ENCODE results near the gene ERRFI1. TPM values are rescaled to one million over a fixed set of nuclear protein-coding genes. Genes with fewer than 3 reads are reported as not detected.

The ERRFI1 gene
- total RNA-seq, 2 experiments from 2014 or later, result not detected

DNA sequence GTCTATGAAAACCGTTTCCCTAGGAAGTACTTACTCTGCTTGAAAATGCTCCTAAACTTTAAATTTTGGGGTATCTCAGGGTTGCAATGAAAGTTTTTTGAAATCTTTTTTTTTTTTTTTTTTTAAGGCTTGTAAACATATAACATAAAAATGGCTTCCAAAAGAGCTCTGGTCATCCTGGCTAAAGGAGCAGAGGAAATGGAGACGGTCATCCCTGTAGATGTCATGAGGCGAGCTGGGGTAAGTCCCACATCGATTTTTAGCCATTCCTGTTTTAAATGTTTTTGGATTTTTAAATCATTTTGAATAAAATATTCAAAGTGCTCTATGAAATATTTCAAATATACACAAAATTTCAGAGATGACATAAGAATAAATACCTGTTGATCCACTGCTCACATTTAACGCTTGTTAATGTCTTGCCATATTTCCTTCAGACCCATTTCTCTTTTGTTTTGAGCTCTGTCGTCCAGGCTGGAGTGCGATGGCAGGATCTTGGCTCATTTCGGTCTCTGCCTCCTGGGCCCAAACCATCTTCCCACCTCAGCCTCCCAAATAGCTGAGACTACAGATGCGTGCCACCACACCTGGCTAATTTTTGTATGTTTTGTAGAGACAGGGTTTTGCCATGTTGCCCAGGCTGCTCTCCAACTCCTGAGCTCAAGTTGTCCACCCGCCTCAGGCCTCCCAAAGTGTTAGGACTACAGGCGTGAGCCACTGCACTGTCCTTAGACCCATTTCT, 63.3 kb downstream of the ERRFI1 start:
- CTCF ChIA-PET (ENCODE audit: unreplicated experiment), result interaction anchor here (0.6 kb wide), 1 partner anchor 31 kb away, joined by 3 read pairs; no protein-coding TSS in a partner anchor
- BruUV-seq (replicated peaks), result no TSS peak
- Histone ChIP-seq H3K9me3 (ENCODE audit: low read length) (no peaks in the 10 kb centered on the region), H3K9me2 (ENCODE audit: insufficient read depth, low read length) (no peaks in the 10 kb centered on the region), H3K4me3 (ENCODE audit: low read depth, low read length, poor library complexity, severe bottlenecking) (peak overlapping the region; percentile 84), H3K36me3 (ENCODE audit: insufficient read depth, low read length) (peaks cover 52% of the 10 kb centered on the region), H3K79me2 (ENCODE audit: insufficient read depth, low read depth, low read length) (peaks cover 45% of the 10 kb centered on the region), H3K4me2 (ENCODE audit: low read length) (peak overlapping the region; percentile 87), H3K4me1 (ENCODE audit: insufficient read depth, low read length, poor library complexity, severe bottlenecking) (peaks cover 38% of the 10 kb centered on the region), H3K27ac (ENCODE audit: low read depth, low read length, poor library complexity, severe bottlenecking) (peak overlapping the region; percentile 39), H2AFZ (ENCODE audit: low read length) (no peak overlapping the region), H4K20me1 (ENCODE audit: insufficient read depth, low read length) (peaks cover 6% of the 10 kb centered on the region; the same call in 1 of the 2 replicates)
- TF ChIP-seq EZH2phosphoT487 (IDR thresholded peaks at IDR 0.05; ENCODE audit: borderline replicate concordance, low read depth, low read length), result no peak
- TF ChIP-seq, protein P1, sequence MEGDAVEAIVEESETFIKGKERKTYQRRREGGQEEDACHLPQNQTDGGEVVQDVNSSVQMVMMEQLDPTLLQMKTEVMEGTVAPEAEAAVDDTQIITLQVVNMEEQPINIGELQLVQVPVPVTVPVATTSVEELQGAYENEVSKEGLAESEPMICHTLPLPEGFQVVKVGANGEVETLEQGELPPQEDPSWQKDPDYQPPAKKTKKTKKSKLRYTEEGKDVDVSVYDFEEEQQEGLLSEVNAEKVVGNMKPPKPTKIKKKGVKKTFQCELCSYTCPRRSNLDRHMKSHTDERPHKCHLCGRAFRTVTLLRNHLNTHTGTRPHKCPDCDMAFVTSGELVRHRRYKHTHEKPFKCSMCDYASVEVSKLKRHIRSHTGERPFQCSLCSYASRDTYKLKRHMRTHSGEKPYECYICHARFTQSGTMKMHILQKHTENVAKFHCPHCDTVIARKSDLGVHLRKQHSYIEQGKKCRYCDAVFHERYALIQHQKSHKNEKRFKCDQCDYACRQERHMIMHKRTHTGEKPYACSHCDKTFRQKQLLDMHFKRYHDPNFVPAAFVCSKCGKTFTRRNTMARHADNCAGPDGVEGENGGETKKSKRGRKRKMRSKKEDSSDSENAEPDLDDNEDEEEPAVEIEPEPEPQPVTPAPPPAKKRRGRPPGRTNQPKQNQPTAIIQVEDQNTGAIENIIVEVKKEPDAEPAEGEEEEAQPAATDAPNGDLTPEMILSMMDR (conservative IDR thresholded peaks at IDR 0.05; ENCODE audit: low read length), result no peak
- POLR2A ChIA-PET, result interaction anchor here (0.6 to 1.4 kb wide), 3 partner anchors 9 to 54 kb away, joined by 3 to 9 read pairs (median 3); no protein-coding TSS in a partner anchor
- intact Hi-C loops (cut with micrococcal nuclease; ENCODE audit: unreplicated experiment), result loop anchor here (5.0 kb wide), 1 partner anchor 191 kb away; the partner anchor contains the start of gene VAMP3
- DNase-seq (ENCODE audit: low spot score), result no peak

DNA sequence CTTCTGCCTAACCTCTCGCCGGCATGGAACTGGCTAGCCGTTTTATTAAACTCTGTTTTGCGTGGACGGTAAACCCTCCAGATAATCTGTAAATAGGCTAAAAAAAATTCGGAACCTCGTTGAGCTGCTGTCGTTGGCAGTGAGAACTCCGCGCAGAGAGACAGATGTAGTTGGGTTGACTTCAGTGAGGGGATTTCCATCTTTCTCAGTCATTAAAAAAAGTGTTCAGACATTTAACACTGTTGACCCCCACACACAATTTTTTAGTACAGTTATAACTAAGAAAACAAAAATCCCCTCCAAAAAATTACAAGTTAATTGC, 64.1 kb downstream of the ERRFI1 start:
- no peaks in the 10 kb centered on the region for H3K9me2 ChIP-seq (ENCODE audit: insufficient read depth, low read length)
- intact Hi-C loops (cut with micrococcal nuclease; ENCODE audit: unreplicated experiment), result loop anchor here (5.0 kb wide), 1 partner anchor 190 kb away; the partner anchor contains the start of gene VAMP3
- DNase-seq (ENCODE audit: low spot score), result no peak
- H3K9me3 ChIP-seq (ENCODE audit: low read length), result no peaks in the 10 kb centered on the region
- peak overlapping the region; percentile 39 for H3K27ac ChIP-seq (ENCODE audit: low read depth, low read length, poor library complexity, severe bottlenecking)
- CTCF ChIA-PET (ENCODE audit: unreplicated experiment), result no interaction called here
- H3K79me2 ChIP-seq (ENCODE audit: insufficient read depth, low read depth, low read length), result peaks cover 37% of the 10 kb centered on the region
- POLR2A ChIA-PET, result interaction anchor here (1.4 kb wide), 1 partner anchor 14 kb away, joined by 3 read pairs; no protein-coding TSS in a partner anchor
- peaks cover 30% of the 10 kb centered on the region for H3K4me1 ChIP-seq (ENCODE audit: insufficient read depth, low read length, poor library complexity, severe bottlenecking)
- peak overlapping the region; percentile 87 for H3K4me2 ChIP-seq (ENCODE audit: low read length)
- H3K4me3 ChIP-seq (ENCODE audit: low read depth, low read length, poor library complexity, severe bottlenecking), result peak overlapping the region; percentile 84
- no TSS peak for BruUV-seq (replicated peaks)
- peaks cover 4% of the 10 kb centered on the region; the same call in 1 of the 2 replicates for H4K20me1 ChIP-seq (ENCODE audit: insufficient read depth, low read length)
- peaks cover 43% of the 10 kb centered on the region for H3K36me3 ChIP-seq (ENCODE audit: insufficient read depth, low read length)
- TF ChIP-seq EZH2phosphoT487 (IDR thresholded peaks at IDR 0.05; ENCODE audit: borderline replicate concordance, low read depth, low read length), result no peak
- TF ChIP-seq, protein P1 (conservative IDR thresholded peaks at IDR 0.05; ENCODE audit: low read length), result no peak
- H2AFZ ChIP-seq (ENCODE audit: low read length), result peak overlapping the region; percentile 14; the same call in 1 of the 2 replicates

Small RNA genes lying within 50 kb of the gene (small RNA-seq; reads per million reads assigned to genes)
- gene RF00019, result not detected

Other genes starting within 250 kb of the ERRFI1 start
- 9.0 and 12.0 TPM in 2 replicates for gene PER3, start 242.0 kb downstream of the ERRFI1 start, total RNA-seq (2014; rRNA removed; shearing (Covaris generic))
- 13.1 and 15.9 TPM in 2 replicates for gene PER3, start 242.0 kb downstream of the ERRFI1 start, total RNA-seq (2022)
- gene UTS2, start 173.2 kb downstream of the ERRFI1 start, total RNA-seq (2014; rRNA removed; shearing (Covaris generic)), result not detected in 2 replicates
- not detected in 2 replicates for gene UTS2, start 173.2 kb downstream of the ERRFI1 start, total RNA-seq (2022)
- gene TNFRSF9, start 85.5 kb downstream of the ERRFI1 start, total RNA-seq (2014; rRNA removed; shearing (Covaris generic)), result not detected in 2 replicates
- not detected in 2 replicates for gene TNFRSF9, start 85.5 kb downstream of the ERRFI1 start, total RNA-seq (2022)
- 138 and 204 TPM in 2 replicates for gene PARK7, start 64.6 kb downstream of the ERRFI1 start, total RNA-seq (2014; rRNA removed; shearing (Covaris generic))
- gene PARK7, start 64.6 kb downstream of the ERRFI1 start, total RNA-seq (2022), result 272 and 306 TPM in 2 replicates